Motor neuron (in vitro differentiated cells): ENCODE measurements around the gene RAPGEF1. TPM values are rescaled to one million over a fixed set of nuclear protein-coding genes. Genes with fewer than 3 reads are reported as not detected.

ENCODE experiments used
- ATAC-seq, 8 experiments: fragments of 200-7000 bp; cut with Tn5 transposase; replicated peaks in 6 of 8; 2 replicates each; pipeline ENCODE4 v1.8.0; 2021; ENCODE audit warnings: mild to moderate bottlenecking in 8 of 8, moderate library complexity in 8 of 8
- H3K27ac ChIP-seq, 2 donors: fragments of 250-450 bp; sonication (Bioruptor Pico); 2 replicates each; pipeline ENCODE4 v1.9.0; 2021; ENCODE audit warnings: antibody characterized with exemption in 2 of 2, mild to moderate bottlenecking in 2 of 2, moderate library complexity in 1 of 2
- H3K4me1 ChIP-seq, 2 donors: fragments of 250-450 bp; sonication (Bioruptor Pico); replicated peaks in 1 of 2; 2 replicates each; pipeline ENCODE4 v1.6.1; 2021; ENCODE audit warnings: antibody characterized with exemption in 2 of 2, mild to moderate bottlenecking in 2 of 2, moderate library complexity in 1 of 2
- H3K4me3 ChIP-seq, 5 donors: fragments of 250-450 bp; sonication (Bioruptor Pico); 2 replicates each; pipeline ENCODE4 v1.9.0; 2021; ENCODE audit warnings: antibody characterized with exemption in 5 of 5, mild to moderate bottlenecking in 5 of 5, moderate library complexity in 4 of 5
- WGBS, 10 experiments: fragments of 450-650 bp; shearing (Covaris generic); methylation state at CpG; one replicate each; pipeline ENCODE4 v1.0.0; 2022; 5-methylcytosine and 5-hydroxymethylcytosine counted together
- in situ Hi-C, 9 experiments: fragments of 400-800 bp; cut with MboI; loops; one replicate each; pipeline ENCODE4 v1.15.0; 2021; ENCODE audit warnings: low sequenced_read_pairs in 9 of 9, low pct_unique_long_range_greater_than_20kb in 2 of 9; ENCODE audit not compliant: unreplicated experiment in 9 of 9
- total RNA-seq, 8 experiments: library from RNA; unstranded; fragments of 300-600 nt; gene quantifications; 2 replicates each; pipeline versions ENCODE4 v1.2.3 to v1.2.4, GENCODE V29; 2022

RAPGEF1 gene
- total RNA-seq, 8 experiments from 2014 or later = 15.4 to 42.0 (median 24.9) TPM

- Histone ChIP-seq H3K4me3 (no peak overlapping the region), H3K4me1 (peaks cover under 1 to 4% of the 10 kb centered on the region in 2 donors), H3K27ac (no peak overlapping the region)
- in situ Hi-C loops = loop anchor here in 1 of 9 experiments (25.0 kb wide), 1 partner anchor 123 kb away; the partner anchor contains the start of gene RAPGEF1
- ATAC-seq = no peak
- WGBS, 10 experiments = 46 to 96% (median 78%) methylated on average over 1 to 5 of the region's 8 CpGs; no CpG with 5 or more reads in 2 of the 10 experiments
Observed at GRCh38 chr9:131614340-131614915, 125.4 kb downstream of the RAPGEF1 start.

- WGBS, 10 experiments = 90 to 100% methylated on average over 2 to 4 of the region's 8 CpGs; no CpG with 5 or more reads in 8 of the 10 experiments
- peaks cover 3 to 6% of the 10 kb centered on the region in 2 donors for H3K4me1 ChIP-seq
- in situ Hi-C loops = loop anchor here in 1 of 9 experiments (25.0 kb wide), 1 partner anchor 123 kb away; the partner anchor contains the start of gene RAPGEF1
Observed at GRCh38 chr9:131613921-131614320, 126.0 kb downstream of the RAPGEF1 start.

GRCh38 chr9:131612851-131613250, 127.0 kb downstream of the RAPGEF1 start:
- peaks cover 3 to 6% of the 10 kb centered on the region in 2 donors for H3K4me1 ChIP-seq
- in situ Hi-C loops = loop anchor here in 1 of 9 experiments (25.0 kb wide), 1 partner anchor 124 kb away; the partner anchor contains the start of gene RAPGEF1
- WGBS, 10 experiments = 85 to 100% (median 97%) methylated on average over 1 to 7 of the region's 7 CpGs; no CpG with 5 or more reads in 4 of the 10 experiments
- no peak overlapping the region for H3K27ac ChIP-seq
- no peak overlapping the region for H3K4me3 ChIP-seq
- ATAC-seq = no peak

More at GRCh38 chr9:131613921-131614320, 126.0 kb downstream of the RAPGEF1 start:
- H3K27ac ChIP-seq = no peak overlapping the region
- H3K4me3 ChIP-seq = no peak overlapping the region
- no peak for ATAC-seq

GRCh38 chr9:131611586-131612315, 128.1 kb downstream of the RAPGEF1 start:
- in situ Hi-C loops = loop anchor here in 1 of 9 experiments (25.0 kb wide), 1 partner anchor 126 kb away; the partner anchor contains the start of gene RAPGEF1
- no peak overlapping the region for H3K27ac ChIP-seq
- H3K4me3 ChIP-seq = no peak overlapping the region
- 86 to 100% (median 93%) methylated on average over 1 to 11 of the region's 11 CpGs for WGBS, 10 experiments
- peaks cover 3 to 6% of the 10 kb centered on the region in 2 donors for H3K4me1 ChIP-seq
- ATAC-seq = no peak

GRCh38 chr9:131610231-131610761, 129.6 kb downstream of the RAPGEF1 start:
- WGBS, 10 experiments = 45 to 100% (median 90%) methylated on average over 1 to 6 of the region's 7 CpGs; no CpG with 5 or more reads in 2 of the 10 experiments
- peak in 1 of 8 experiments; percentile 13 for ATAC-seq
- Histone ChIP-seq H3K4me3 (no peak overlapping the region), H3K27ac (no peak overlapping the region), H3K4me1 (peaks cover 3 to 6% of the 10 kb centered on the region in 2 donors)
- in situ Hi-C loops = loop anchor here in 1 of 9 experiments (25.0 kb wide), 1 partner anchor 127 kb away; the partner anchor contains the start of gene RAPGEF1

GRCh38 chr9:131609099-131609830, 130.6 kb downstream of the RAPGEF1 start:
- peak; percentile 7 to 92 (median 85) for ATAC-seq
- 3 to 77% (median 40%) methylated on average over 1 to 10 of the region's 14 CpGs; no CpG with 5 or more reads in 3 of the 10 experiments for WGBS, 10 experiments
- in situ Hi-C loops = loop anchor here in 1 of 9 experiments (25.0 kb wide), 1 partner anchor 128 kb away; the partner anchor contains the start of gene RAPGEF1
- H3K27ac ChIP-seq = no peak overlapping the region
- H3K4me1 ChIP-seq = peaks cover 3 to 6% of the 10 kb centered on the region in 2 donors
- no peak overlapping the region for H3K4me3 ChIP-seq

- in situ Hi-C loops = loop anchor here in 1 of 9 experiments (25.0 kb wide), 1 partner anchor 129 kb away; the partner anchor contains the start of gene RAPGEF1
- 0 to 58% (median 40%) methylated on average over 1 to 2 of the region's 12 CpGs; no CpG with 5 or more reads in 7 of the 10 experiments for WGBS, 10 experiments
- peak; percentile 1 to 90 (median 52) for ATAC-seq
- Histone ChIP-seq H3K27ac (no peak overlapping the region), H3K4me1 (peaks cover 3 to 6% of the 10 kb centered on the region in 2 donors), H3K4me3 (no peak overlapping the region)
Observed at GRCh38 chr9:131608493-131609037, 131.3 kb downstream of the RAPGEF1 start.

GRCh38 chr9:131607591-131607990, 132.3 kb downstream of the RAPGEF1 start:
- no peak overlapping the region for H3K27ac ChIP-seq
- H3K4me3 ChIP-seq = no peak overlapping the region
- WGBS, 10 experiments = 81 to 100% (median 88%) methylated on average over 1 to 4 of the region's 8 CpGs; no CpG with 5 or more reads in 4 of the 10 experiments
- H3K4me1 ChIP-seq = peaks cover 3 to 6% of the 10 kb centered on the region in 2 donors
- no peak for ATAC-seq
- in situ Hi-C loops = loop anchor here in 1 of 9 experiments (25.0 kb wide), 1 partner anchor 130 kb away; the partner anchor contains the start of gene RAPGEF1

GRCh38 chr9:131606896-131607567, 132.8 kb downstream of the RAPGEF1 start:
- in situ Hi-C loops = loop anchor here in 1 of 9 experiments (25.0 kb wide), 1 partner anchor 130 kb away; the partner anchor contains the start of gene RAPGEF1
- H3K4me3 ChIP-seq = no peak overlapping the region
- WGBS, 10 experiments = 77 to 100% (median 86%) methylated on average over 2 to 5 of the region's 13 CpGs; no CpG with 5 or more reads in 7 of the 10 experiments

GRCh38 chr9:131605770-131606590, 133.9 kb downstream of the RAPGEF1 start:
- H3K4me3 ChIP-seq = no peak overlapping the region
- H3K4me1 ChIP-seq = peaks cover 3 to 6% of the 10 kb centered on the region in 2 donors
- no peak overlapping the region for H3K27ac ChIP-seq
- in situ Hi-C loops = loop anchor here in 1 of 9 experiments (25.0 kb wide), 1 partner anchor 131 kb away; the partner anchor contains the start of gene RAPGEF1
- ATAC-seq = no peak
- 80 to 100% (median 87%) methylated on average over 1 to 5 of the region's 9 CpGs; no CpG with 5 or more reads in 2 of the 10 experiments for WGBS, 10 experiments

More at GRCh38 chr9:131606896-131607567, 132.8 kb downstream of the RAPGEF1 start:
- no peak for ATAC-seq
- Histone ChIP-seq H3K4me1 (peaks cover 3 to 6% of the 10 kb centered on the region in 2 donors), H3K27ac (no peak overlapping the region)
